ENCODE measurements around the gene TNNI2. TPM values are rescaled to one million over a fixed set of nuclear protein-coding genes. Genes with fewer than 3 reads are reported as not detected.

TNNI2 gene
- total and polyA plus RNA-seq, 5 donors from 2014 or later, result not detected

DNA sequence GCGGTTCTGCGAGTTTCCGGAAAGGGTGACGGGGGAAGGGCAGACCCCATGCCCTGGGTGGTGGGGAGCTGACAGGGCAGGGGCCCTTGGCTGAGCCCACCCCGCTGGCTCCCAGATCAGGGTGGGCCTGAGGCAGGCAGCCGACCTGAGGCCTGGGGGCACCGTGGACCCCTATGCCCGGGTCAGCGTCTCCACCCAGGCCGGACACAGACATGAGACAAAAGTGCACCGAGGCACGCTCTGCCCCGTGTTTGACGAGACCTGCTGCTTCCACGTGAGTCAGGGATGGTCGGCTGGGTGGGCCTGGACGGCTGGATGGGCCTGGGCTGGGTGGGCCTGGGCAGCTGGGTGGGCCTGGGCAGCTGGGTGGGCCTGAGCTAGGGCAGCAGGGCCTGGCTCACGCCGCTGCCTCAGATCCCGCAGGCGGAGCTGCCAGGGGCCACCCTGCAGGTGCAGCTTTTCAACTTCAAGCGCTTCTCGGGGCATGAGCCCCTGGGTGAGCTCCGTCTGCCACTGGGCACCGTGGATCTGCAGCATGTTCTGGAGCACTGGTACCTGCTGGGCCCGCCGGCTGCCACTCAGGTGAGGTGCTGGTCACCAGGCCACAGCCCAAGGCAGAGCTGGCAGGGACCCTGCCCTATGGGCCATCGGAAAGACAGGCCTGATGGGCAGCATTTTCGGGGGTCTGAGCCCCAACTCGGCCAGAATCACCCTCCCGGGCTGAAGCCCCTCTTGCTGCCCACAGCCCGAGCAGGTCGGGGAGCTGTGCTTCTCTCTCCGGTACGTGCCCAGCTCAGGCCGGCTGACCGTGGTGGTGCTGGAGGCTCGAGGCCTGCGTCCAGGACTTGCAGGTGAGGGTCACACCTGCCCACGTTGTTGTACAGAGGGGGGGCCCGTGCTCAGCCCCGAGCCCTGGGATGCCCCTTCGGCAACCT is 2.5 kb upstream of the TNNI2 start:
- Mint-ChIP-seq H3K27ac (no peak overlapping the region), H3K36me3 (no peaks in the 10 kb centered on the region), H3K4me1 (peaks cover 0 to 13% (median 3%) of the 10 kb centered on the region in 4 donors), H3K4me3 (no peak overlapping the region), H3K27me3 (no peaks in the 10 kb centered on the region), H3K9me3 (no peaks in the 10 kb centered on the region)
- Histone ChIP-seq H3K4me3 (ENCODE audit: low read depth, low read length) (no peak overlapping the region), H3K9me3 (ENCODE audit: control insufficient read depth in 2 of 2, low read length in 2 of 2) (no peaks in the 10 kb centered on the region), H3K27me3 (ENCODE audit: control insufficient read depth, insufficient read depth, low read length) (no peaks in the 10 kb centered on the region), H3K27ac (ENCODE audit: insufficient read depth, low read length, poor library complexity, severe bottlenecking) (no peak overlapping the region), H3K4me1 (ENCODE audit: control insufficient read depth, insufficient read depth, low read length, poor library complexity, severe bottlenecking) (peaks cover 32% of the 10 kb centered on the region), H3K36me3 (ENCODE audit: control insufficient read depth, insufficient read depth, low read length) (no peaks in the 10 kb centered on the region)
- DNase-seq, result no peak
- ATAC-seq (ENCODE audit: low read depth in 2 of 2), result no peak

DNA sequence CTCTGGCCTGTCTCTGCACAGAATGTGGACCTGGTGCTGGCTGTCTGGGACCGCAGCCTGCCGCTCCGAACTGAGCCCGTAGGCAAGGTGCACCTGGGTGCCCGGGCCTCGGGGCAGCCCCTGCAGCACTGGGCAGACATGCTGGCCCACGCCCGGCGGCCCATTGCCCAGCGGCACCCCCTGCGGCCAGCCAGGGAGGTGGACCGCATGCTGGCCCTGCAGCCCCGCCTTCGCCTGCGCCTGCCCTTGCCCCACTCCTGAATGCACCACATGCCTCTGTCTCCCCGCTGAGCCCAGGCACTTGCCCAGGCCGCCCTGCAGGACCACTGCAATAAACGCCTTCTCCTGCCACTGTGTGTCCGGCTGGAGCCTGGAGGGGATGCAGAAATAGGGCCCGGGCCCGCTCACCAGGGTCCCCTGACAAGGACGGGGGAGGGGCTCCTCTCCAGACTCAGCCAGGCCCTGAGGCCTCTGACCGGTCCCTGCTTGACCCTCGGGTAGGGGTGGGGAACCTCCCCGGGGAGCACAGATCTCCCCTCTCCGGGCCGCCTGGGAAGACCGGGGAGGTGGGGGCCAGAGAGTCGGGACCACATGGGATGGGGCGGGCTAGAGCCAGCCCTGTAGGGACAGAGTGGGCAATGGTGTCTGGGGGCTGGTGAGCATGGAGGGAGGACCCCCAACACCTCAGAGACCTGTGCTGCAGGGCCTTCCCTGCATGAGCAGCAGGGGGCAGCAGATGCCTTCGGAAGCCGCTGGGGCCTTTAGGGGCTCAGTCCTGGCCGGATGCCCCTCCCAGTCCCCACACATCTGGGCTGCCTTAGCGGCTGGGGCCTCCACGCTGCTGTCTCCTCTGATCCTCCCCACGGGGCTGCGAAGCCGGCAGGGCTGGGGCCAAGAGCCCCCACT is 1.4 kb upstream of the TNNI2 start:
- Mint-ChIP-seq H3K27me3 (no peaks in the 10 kb centered on the region), H3K9me3 (no peaks in the 10 kb centered on the region), H3K4me3 (no peak overlapping the region), H3K36me3 (no peaks in the 10 kb centered on the region), H3K27ac (no peak overlapping the region), H3K4me1 (peaks cover 0 to 12% (median 3%) of the 10 kb centered on the region in 4 donors)
- no peaks in the 10 kb centered on the region for H3K27me3 ChIP-seq (ENCODE audit: control insufficient read depth, insufficient read depth, low read length)
- no peak overlapping the region for H3K4me3 ChIP-seq (ENCODE audit: low read depth, low read length)
- H3K36me3 ChIP-seq (ENCODE audit: control insufficient read depth, insufficient read depth, low read length), result no peaks in the 10 kb centered on the region
- DNase-seq (peak; percentile 68 to 82 (median 70)), ATAC-seq (ENCODE audit: low read depth in 2 of 2) (peak; percentile 78 to 86)
- peak overlapping the region; percentile 47 for H3K27ac ChIP-seq (ENCODE audit: insufficient read depth, low read length, poor library complexity, severe bottlenecking)
- H3K4me1 ChIP-seq (ENCODE audit: control insufficient read depth, insufficient read depth, low read length, poor library complexity, severe bottlenecking), result peaks cover 31% of the 10 kb centered on the region
- H3K9me3 ChIP-seq (ENCODE audit: control insufficient read depth in 2 of 2, low read length in 2 of 2), result no peaks in the 10 kb centered on the region

DNA sequence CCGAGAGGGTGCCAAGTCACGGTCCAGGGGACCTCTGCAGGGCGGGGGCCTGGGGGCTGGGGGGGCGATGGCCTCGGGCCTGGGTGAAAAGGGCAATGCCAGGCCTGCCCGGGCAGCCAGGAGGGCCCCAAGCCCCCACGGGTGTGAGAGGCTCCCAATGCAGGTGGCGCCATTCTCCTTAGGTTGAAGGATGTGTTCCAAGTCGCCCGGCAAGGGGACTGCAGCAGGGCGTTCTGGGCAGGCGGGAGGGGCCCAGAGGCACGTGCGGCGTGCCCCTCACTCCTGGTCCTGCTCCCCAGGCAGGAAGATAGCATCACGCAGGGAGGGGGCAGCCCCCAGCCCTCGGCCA is 730 bp upstream of the TNNI2 start:
- Mint-ChIP-seq H3K27me3 (no peaks in the 10 kb centered on the region), H3K9me3 (no peaks in the 10 kb centered on the region), H3K4me1 (peaks cover 0 to 14% (median 5%) of the 10 kb centered on the region in 4 donors), H3K4me3 (no peak overlapping the region), H3K27ac (no peak overlapping the region), H3K36me3 (no peaks in the 10 kb centered on the region)
- ATAC-seq (ENCODE audit: low read depth in 2 of 2), result peak in 1 of 2 donors; percentile 5
- Histone ChIP-seq H3K27me3 (ENCODE audit: control insufficient read depth, insufficient read depth, low read length) (no peaks in the 10 kb centered on the region), H3K9me3 (ENCODE audit: control insufficient read depth in 2 of 2, low read length in 2 of 2) (no peaks in the 10 kb centered on the region), H3K4me3 (ENCODE audit: low read depth, low read length) (no peak overlapping the region), H3K4me1 (ENCODE audit: control insufficient read depth, insufficient read depth, low read length, poor library complexity, severe bottlenecking) (peaks cover 27% of the 10 kb centered on the region), H3K27ac (ENCODE audit: insufficient read depth, low read length, poor library complexity, severe bottlenecking) (peak overlapping the region; percentile 47), H3K36me3 (ENCODE audit: control insufficient read depth, insufficient read depth, low read length) (no peaks in the 10 kb centered on the region)
- DNase-seq, result peak in 1 of 3 donors; percentile 30

DNA sequence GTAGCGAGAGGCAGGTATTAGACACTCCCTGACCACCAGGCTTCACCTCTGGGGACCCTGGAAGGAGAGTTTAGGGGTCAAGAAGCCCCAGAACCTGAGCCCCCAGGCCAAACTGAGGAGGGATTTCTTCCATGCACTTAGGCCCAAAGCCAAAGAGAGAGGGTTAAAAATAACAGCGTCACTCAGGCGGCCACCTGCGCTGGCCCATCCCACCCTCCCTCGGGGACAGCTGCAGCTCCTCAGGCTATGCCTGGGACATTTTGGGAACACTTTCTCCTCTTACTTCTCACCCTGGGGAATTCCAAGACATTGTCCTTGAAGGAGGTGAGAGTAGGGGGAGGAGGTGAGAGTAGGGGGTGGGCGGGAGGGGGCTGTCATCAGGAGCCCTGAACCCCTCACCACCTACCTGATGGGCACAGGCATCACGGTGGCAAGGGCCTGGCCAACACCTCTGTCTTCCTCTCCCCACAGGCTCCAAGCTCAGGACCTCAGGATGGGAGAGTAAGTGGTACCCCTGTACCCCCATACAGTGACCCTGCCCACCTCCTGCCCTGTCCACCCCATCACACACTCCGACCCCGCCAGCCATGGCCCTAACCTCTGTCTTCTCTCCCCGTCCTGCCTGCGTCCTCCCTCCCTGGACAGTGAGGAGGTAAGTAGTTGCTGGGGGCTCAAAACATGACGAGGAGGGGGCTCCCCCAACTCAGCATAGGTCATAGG is 583 bp downstream of the TNNI2 start:
- Mint-ChIP-seq H3K27ac (peak overlapping the region in 1 of 3 donors; percentile 71), H3K9me3 (no peaks in the 10 kb centered on the region), H3K4me3 (peak overlapping the region in 2 of 4 donors; percentile 47 to 61), H3K36me3 (no peaks in the 10 kb centered on the region), H3K27me3 (no peaks in the 10 kb centered on the region), H3K4me1 (peaks cover 0 to 27% (median 12%) of the 10 kb centered on the region in 4 donors)
- DNase-seq (no peak), ATAC-seq (ENCODE audit: low read depth in 2 of 2) (no peak)
- Histone ChIP-seq H3K9me3 (ENCODE audit: control insufficient read depth in 2 of 2, low read length in 2 of 2) (no peaks in the 10 kb centered on the region), H3K4me1 (ENCODE audit: control insufficient read depth, insufficient read depth, low read length, poor library complexity, severe bottlenecking) (peaks cover 37% of the 10 kb centered on the region), H3K36me3 (ENCODE audit: control insufficient read depth, insufficient read depth, low read length) (no peaks in the 10 kb centered on the region), H3K4me3 (ENCODE audit: low read depth, low read length) (no peak overlapping the region), H3K27me3 (ENCODE audit: control insufficient read depth, insufficient read depth, low read length) (no peaks in the 10 kb centered on the region), H3K27ac (ENCODE audit: insufficient read depth, low read length, poor library complexity, severe bottlenecking) (no peak overlapping the region)

DNA sequence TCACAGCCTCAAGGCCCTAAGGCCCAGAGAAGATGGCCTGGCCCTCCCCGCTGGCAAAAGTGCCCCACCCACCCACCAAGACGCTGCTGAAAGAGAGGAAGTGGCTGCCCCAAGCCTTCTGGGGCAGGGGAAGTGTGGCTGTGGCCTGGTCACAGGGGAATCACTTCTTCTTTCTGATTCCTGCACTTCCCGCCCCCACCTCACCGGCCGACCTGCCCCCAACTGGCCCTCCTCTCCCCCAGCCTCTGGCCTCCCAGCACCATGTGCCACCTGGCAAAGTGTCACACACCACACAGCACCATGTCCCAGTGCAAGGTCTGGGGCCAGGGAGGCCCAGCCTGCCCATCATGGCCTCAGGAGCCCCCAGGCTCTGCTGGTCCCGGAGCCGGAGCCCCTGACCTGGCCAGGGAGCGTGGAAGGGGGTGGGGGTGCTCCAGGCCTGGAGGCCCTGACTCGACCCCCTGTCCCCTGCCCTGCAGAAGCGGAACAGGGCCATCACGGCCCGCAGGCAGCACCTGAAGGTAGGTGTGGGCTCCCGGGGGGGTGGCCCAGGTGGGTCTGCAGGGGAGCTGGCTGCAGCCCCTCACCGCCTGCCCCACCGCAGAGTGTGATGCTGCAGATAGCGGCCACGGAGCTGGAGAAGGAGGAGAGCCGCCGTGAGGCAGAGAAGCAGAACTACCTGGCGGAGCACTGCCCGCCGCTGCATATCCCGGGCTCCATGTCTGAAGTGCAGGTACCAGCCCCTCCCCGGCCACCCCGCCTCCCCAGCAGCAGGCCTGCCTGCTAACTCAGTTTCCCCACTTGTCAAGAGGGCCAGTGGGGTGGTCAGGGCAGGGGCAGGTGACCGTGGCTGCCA is 1.4 kb downstream of the TNNI2 start:
- no peaks in the 10 kb centered on the region for H3K27me3 Mint-ChIP-seq
- H3K4me1 Mint-ChIP-seq, result peaks cover 7 to 35% (median 19%) of the 10 kb centered on the region in 4 donors
- no peaks in the 10 kb centered on the region for H3K9me3 ChIP-seq (ENCODE audit: control insufficient read depth in 2 of 2, low read length in 2 of 2)
- peak in 1 of 3 donors; percentile 21 for DNase-seq
- peak overlapping the region in 2 of 3 donors; percentile 69 to 71 for H3K27ac Mint-ChIP-seq
- peaks cover 45% of the 10 kb centered on the region for H3K4me1 ChIP-seq (ENCODE audit: control insufficient read depth, insufficient read depth, low read length, poor library complexity, severe bottlenecking)
- no peaks in the 10 kb centered on the region for H3K9me3 Mint-ChIP-seq
- ATAC-seq (ENCODE audit: low read depth in 2 of 2), result no peak
- H3K36me3 Mint-ChIP-seq, result no peaks in the 10 kb centered on the region
- no peak overlapping the region for H3K27ac ChIP-seq (ENCODE audit: insufficient read depth, low read length, poor library complexity, severe bottlenecking)
- no peak overlapping the region for H3K4me3 ChIP-seq (ENCODE audit: low read depth, low read length)
- H3K36me3 ChIP-seq (ENCODE audit: control insufficient read depth, insufficient read depth, low read length), result no peaks in the 10 kb centered on the region
- peak overlapping the region in 1 of 4 donors; percentile 61 for H3K4me3 Mint-ChIP-seq
- H3K27me3 ChIP-seq (ENCODE audit: control insufficient read depth, insufficient read depth, low read length), result no peaks in the 10 kb centered on the region

DNA sequence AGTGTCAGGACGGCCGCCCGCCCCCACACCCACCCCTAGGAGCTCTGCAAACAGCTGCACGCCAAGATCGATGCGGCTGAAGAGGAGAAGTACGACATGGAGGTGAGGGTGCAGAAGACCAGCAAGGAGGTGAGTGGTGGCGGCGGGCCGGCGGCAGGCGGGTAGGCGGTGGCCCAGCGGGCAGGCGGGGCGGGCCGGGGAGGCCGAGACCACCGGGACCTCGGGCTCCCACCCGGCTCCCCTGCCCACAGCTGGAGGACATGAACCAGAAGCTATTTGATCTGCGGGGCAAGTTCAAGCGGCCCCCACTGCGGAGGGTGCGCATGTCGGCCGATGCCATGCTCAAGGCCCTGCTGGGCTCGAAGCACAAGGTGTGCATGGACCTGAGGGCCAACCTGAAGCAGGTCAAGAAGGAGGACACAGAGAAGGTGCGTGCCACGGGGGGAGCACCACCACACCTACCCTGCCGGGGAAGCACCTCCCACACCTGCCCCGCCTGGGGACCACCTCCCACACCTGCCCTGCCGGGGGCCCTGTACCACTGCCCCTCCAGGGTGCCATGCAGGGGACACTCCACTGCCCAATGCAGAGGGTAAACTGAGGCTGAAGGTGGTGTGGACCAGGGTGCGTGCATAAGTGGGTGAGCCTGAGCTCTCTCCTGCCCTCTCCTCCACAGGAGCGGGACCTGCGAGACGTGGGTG is 2.1 kb downstream of the TNNI2 start:
- DNase-seq (no peak), ATAC-seq (ENCODE audit: low read depth in 2 of 2) (no peak)
- Histone ChIP-seq H3K27ac (ENCODE audit: insufficient read depth, low read length, poor library complexity, severe bottlenecking) (no peak overlapping the region), H3K4me1 (ENCODE audit: control insufficient read depth, insufficient read depth, low read length, poor library complexity, severe bottlenecking) (peaks cover 53% of the 10 kb centered on the region), H3K27me3 (ENCODE audit: control insufficient read depth, insufficient read depth, low read length) (no peaks in the 10 kb centered on the region), H3K9me3 (ENCODE audit: control insufficient read depth in 2 of 2, low read length in 2 of 2) (no peaks in the 10 kb centered on the region), H3K36me3 (ENCODE audit: control insufficient read depth, insufficient read depth, low read length) (no peaks in the 10 kb centered on the region), H3K4me3 (ENCODE audit: low read depth, low read length) (no peak overlapping the region)
- peak overlapping the region in 1 of 3 donors; percentile 26 for H3K27ac Mint-ChIP-seq
- no peaks in the 10 kb centered on the region for H3K27me3 Mint-ChIP-seq
- H3K4me3 Mint-ChIP-seq, result no peak overlapping the region
- no peaks in the 10 kb centered on the region for H3K36me3 Mint-ChIP-seq
- peaks cover 12 to 43% (median 25%) of the 10 kb centered on the region in 4 donors for H3K4me1 Mint-ChIP-seq
- H3K9me3 Mint-ChIP-seq, result no peaks in the 10 kb centered on the region

Data from CD4-positive, CD25-positive, alpha-beta regulatory T cell (primary cell).